ENCODE data around the gene ZFAND2A. TPM values are rescaled to one million over a fixed set of nuclear protein-coding genes. Genes with fewer than 3 reads are reported as not detected.
A peak's percentile ranks its signal among the peaks of the same experiment; 100 is the strongest.
"Not testable (repeated sequence)": the region's sequence is repeated elsewhere in the genome, so short reads cannot be mapped to it uniquely, and the experiment has no call there.

Gene ZFAND2A
- total and polyA plus RNA-seq, 2 experiments from 2014 or later, result 32.2 to 52.4 TPM

- Histone ChIP-seq H4K20me1 (ENCODE audit: insufficient read depth) (no peaks in the 10 kb centered on the region), H2AFZ (no peak overlapping the region), H3K4me1 (ENCODE audit: insufficient read depth) (no peaks in the 10 kb centered on the region), H3K27ac (no peak overlapping the region), H3K9ac (no peak overlapping the region), H3K9me3 (ENCODE audit: low read depth) (no peaks in the 10 kb centered on the region), H3K79me2 (ENCODE audit: insufficient read depth) (no peaks in the 10 kb centered on the region), H3K4me3 (no peak overlapping the region), H3K9me2 (ENCODE audit: insufficient read depth) (no peaks in the 10 kb centered on the region), H3K4me2 (ENCODE audit: unreplicated experiment) (no peak overlapping the region), H3K36me3 (ENCODE audit: low read depth) (no peaks in the 10 kb centered on the region), H3F3A (ENCODE audit: insufficient read depth) (no peaks in the 10 kb centered on the region), H3K27me3 (replicated peaks; ENCODE audit: insufficient read depth) (no peaks in the 10 kb centered on the region)
- in situ Hi-C loops (cut with MboI), result no loop called here
- 82 to 83% methylated on average over 27 of the region's 27 CpGs for WGBS, 2 experiments (ENCODE audit: low coverage in 1 of 2, low lambda C conversion rate in 2 of 2, missing lambda C conversion rate in 2 of 2)
- DNase-seq, result no peak
- no peak for TF ChIP-seq EZH2 (IDR thresholded peaks at IDR 0.05; ENCODE audit: insufficient read depth, poor library complexity, severe bottlenecking)
These were observed 12.9 kb upstream of the ZFAND2A start for GRCh38 chr7:1172666-1173523.

- in situ Hi-C loops (cut with MboI); H3K4me1 ChIP-seq (ENCODE audit: insufficient read depth); H3K4me3 ChIP-seq; H2AFZ ChIP-seq; H3F3A ChIP-seq (ENCODE audit: insufficient read depth); H3K27ac ChIP-seq; H3K36me3 ChIP-seq (ENCODE audit: low read depth); H4K20me1 ChIP-seq (ENCODE audit: insufficient read depth); H3K4me2 ChIP-seq (ENCODE audit: unreplicated experiment); DNase-seq; H3K9me2 ChIP-seq (ENCODE audit: insufficient read depth); H3K79me2 ChIP-seq (ENCODE audit: insufficient read depth); H3K9ac ChIP-seq; H3K27me3 ChIP-seq (replicated peaks; ENCODE audit: insufficient read depth); H3K9me3 ChIP-seq (ENCODE audit: low read depth): not testable (repeated sequence)
- 65 to 68% methylated on average over 6 to 7 of the region's 7 CpGs for whole genome bisulfite sequencing, 2 experiments (ENCODE audit: low coverage in 1 of 2, low lambda C conversion rate in 2 of 2, missing lambda C conversion rate in 2 of 2)
These were observed 11.5 kb upstream of the ZFAND2A start for GRCh38 chr7:1171516-1171915.

- no peak overlapping the region for H3K27ac ChIP-seq
- H3K9me2 ChIP-seq (ENCODE audit: insufficient read depth), result no peaks in the 10 kb centered on the region
- no peaks in the 10 kb centered on the region for H3K79me2 ChIP-seq (ENCODE audit: insufficient read depth)
- H2AFZ ChIP-seq, result no peak overlapping the region
- no peak overlapping the region for H3K9ac ChIP-seq
- H3F3A ChIP-seq (ENCODE audit: insufficient read depth), result no peaks in the 10 kb centered on the region
- no peak overlapping the region for H3K4me3 ChIP-seq
- no peaks in the 10 kb centered on the region for H3K36me3 ChIP-seq (ENCODE audit: low read depth)
- DNase-seq, result no peak
- no peaks in the 10 kb centered on the region for H3K27me3 ChIP-seq (replicated peaks; ENCODE audit: insufficient read depth)
- in situ Hi-C loops (cut with MboI), result no loop called here
- H4K20me1 ChIP-seq (ENCODE audit: insufficient read depth), result no peaks in the 10 kb centered on the region
- H3K4me1 ChIP-seq (ENCODE audit: insufficient read depth), result no peaks in the 10 kb centered on the region
- H3K9me3 ChIP-seq (ENCODE audit: low read depth), result no peaks in the 10 kb centered on the region
- H3K4me2 ChIP-seq (ENCODE audit: unreplicated experiment), result no peak overlapping the region
- no peak for TF ChIP-seq EZH2 (IDR thresholded peaks at IDR 0.05; ENCODE audit: insufficient read depth, poor library complexity, severe bottlenecking)
- no peak for TF ChIP-seq EZH2phosphoT487 (IDR thresholded peaks at IDR 0.05; ENCODE audit: insufficient read depth, low read depth)
- 85 to 87% methylated on average over 26 of the region's 26 CpGs for WGBS, 2 experiments (ENCODE audit: low coverage in 1 of 2, low lambda C conversion rate in 2 of 2, missing lambda C conversion rate in 2 of 2)
These were observed 10.9 kb upstream of the ZFAND2A start for GRCh38 chr7:1170741-1171501.

GRCh38 chr7:1169409-1170368, 9.7 kb upstream of the ZFAND2A start:
- DNase-seq, result peak; percentile 93
- Histone ChIP-seq H3K36me3 (ENCODE audit: low read depth) (peaks cover 5% of the 10 kb centered on the region; the same call in 1 of the 2 replicates), H3K27ac (peak overlapping the region; percentile 6; the same call in 1 of the 2 replicates), H3K9me3 (ENCODE audit: low read depth) (no peaks in the 10 kb centered on the region), H3K27me3 (replicated peaks; ENCODE audit: insufficient read depth) (no peaks in the 10 kb centered on the region), H4K20me1 (ENCODE audit: insufficient read depth) (no peaks in the 10 kb centered on the region), H3K4me1 (ENCODE audit: insufficient read depth) (no peaks in the 10 kb centered on the region), H3K4me2 (ENCODE audit: unreplicated experiment) (peak overlapping the region; percentile 90), H3K9ac (peak overlapping the region; percentile 81), H3K79me2 (ENCODE audit: insufficient read depth) (no peaks in the 10 kb centered on the region), H3K4me3 (peak overlapping the region; percentile 77), H2AFZ (peak overlapping the region; percentile 99), H3K9me2 (ENCODE audit: insufficient read depth) (no peaks in the 10 kb centered on the region), H3F3A (ENCODE audit: insufficient read depth) (no peaks in the 10 kb centered on the region)
- TF ChIP-seq EZH2 (IDR thresholded peaks at IDR 0.05; ENCODE audit: insufficient read depth, poor library complexity, severe bottlenecking), result no peak
- no peak for TF ChIP-seq EZH2phosphoT487 (IDR thresholded peaks at IDR 0.05; ENCODE audit: insufficient read depth, low read depth)
- in situ Hi-C loops (cut with MboI), result no loop called here
- WGBS, 2 experiments (ENCODE audit: low coverage in 1 of 2, low lambda C conversion rate in 2 of 2, missing lambda C conversion rate in 2 of 2), result 31 to 33% methylated on average over 43 of the region's 43 CpGs
